Measurements from ENCODE around the gene MATK. TPM values are rescaled to one million over a fixed set of nuclear protein-coding genes. Genes with fewer than 3 reads are reported as not detected.
"Not testable (repeated sequence)": the region's sequence is repeated elsewhere in the genome, so short reads cannot be mapped to it uniquely, and the experiment has no call there.

MATK gene
- total RNA-seq, 3 donors from 2014 or later: 1.8 to 5.6 (median 5.2) TPM

DNA sequence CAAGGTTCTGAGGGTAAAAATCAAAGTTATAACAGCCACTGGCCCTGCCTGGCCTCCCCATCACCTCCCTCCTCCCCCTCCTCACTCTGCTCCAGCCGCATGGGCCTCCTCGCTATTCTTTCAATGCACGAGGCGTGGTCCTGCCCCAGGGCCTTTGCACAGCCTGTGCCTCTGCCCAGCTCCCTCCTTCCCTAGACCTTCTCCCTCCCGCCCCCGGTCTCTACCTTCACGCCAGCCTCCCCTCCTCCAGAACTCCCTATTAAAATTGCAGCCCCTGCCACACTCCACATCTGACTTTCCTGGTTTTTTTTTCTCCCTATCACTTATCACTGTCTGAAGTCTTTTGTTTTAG is 17.5 kb downstream of the MATK start:
- peaks cover 6% of the 10 kb centered on the region for H3K36me3 ChIP-seq
- TF ChIP-seq, protein P1, sequence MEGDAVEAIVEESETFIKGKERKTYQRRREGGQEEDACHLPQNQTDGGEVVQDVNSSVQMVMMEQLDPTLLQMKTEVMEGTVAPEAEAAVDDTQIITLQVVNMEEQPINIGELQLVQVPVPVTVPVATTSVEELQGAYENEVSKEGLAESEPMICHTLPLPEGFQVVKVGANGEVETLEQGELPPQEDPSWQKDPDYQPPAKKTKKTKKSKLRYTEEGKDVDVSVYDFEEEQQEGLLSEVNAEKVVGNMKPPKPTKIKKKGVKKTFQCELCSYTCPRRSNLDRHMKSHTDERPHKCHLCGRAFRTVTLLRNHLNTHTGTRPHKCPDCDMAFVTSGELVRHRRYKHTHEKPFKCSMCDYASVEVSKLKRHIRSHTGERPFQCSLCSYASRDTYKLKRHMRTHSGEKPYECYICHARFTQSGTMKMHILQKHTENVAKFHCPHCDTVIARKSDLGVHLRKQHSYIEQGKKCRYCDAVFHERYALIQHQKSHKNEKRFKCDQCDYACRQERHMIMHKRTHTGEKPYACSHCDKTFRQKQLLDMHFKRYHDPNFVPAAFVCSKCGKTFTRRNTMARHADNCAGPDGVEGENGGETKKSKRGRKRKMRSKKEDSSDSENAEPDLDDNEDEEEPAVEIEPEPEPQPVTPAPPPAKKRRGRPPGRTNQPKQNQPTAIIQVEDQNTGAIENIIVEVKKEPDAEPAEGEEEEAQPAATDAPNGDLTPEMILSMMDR (IDR thresholded peaks at IDR 0.05): no peak
- TF ChIP-seq POLR2A (IDR thresholded peaks at IDR 0.05) (no peak), POLR2AphosphoS5 (IDR thresholded peaks at IDR 0.05) (no peak)

DNA sequence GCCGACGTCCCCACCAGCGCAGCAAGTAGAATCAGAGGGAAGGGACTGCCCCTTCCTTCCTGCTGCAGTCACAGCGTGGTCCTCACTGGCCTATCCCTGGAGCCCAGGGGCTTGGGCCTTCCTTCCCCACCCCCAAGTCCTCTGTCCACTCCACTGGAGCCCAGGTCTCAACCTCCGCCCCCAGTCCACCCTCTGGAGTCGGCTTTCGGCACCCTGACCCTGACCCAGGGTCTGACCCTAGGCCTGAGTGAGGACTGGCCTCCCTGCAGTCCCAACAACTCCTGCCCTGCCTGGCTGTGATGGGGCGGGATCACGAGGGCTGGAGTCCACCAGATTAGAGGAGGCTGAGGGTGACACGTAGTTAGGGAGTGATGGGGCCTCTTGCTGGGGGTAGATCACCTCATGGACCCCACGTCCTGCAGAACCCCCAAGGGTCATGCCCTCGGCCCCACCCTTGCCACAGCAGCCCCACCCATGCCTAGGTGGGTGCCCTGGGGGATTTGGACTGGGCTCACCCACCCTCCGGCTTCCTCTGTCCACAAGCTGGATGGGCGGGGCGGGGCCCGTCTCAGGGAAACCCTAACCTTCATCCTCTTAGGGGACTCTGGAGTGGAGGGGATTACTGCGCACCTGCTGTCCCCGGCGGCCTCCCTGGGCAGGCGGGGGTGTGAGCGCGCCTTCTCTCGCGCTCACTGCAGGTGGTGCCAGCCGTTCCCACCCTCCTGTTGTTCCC is 18.0 kb downstream of the MATK start:
- Histone ChIP-seq H3K27ac (no peak overlapping the region), H3K4me3 (no peak overlapping the region), H3K9me3 (no peaks in the 10 kb centered on the region), H3K27me3 (no peaks in the 10 kb centered on the region), H3K36me3 (peaks cover 6% of the 10 kb centered on the region), H3K4me1 (no peaks in the 10 kb centered on the region)
- intact Hi-C loops (cut with DNase I; ENCODE audit: low total_unique reads): no loop called here
- DNase-seq (ENCODE audit: low spot score in 2 of 2): no peak
- TF ChIP-seq POLR2A (IDR thresholded peaks at IDR 0.05): no peak
- TF ChIP-seq POLR2AphosphoS5 (IDR thresholded peaks at IDR 0.05): no peak
- TF ChIP-seq, protein P1 (IDR thresholded peaks at IDR 0.05): no peak

More for the DNA sequence above, 17.5 kb downstream of the MATK start:
- Histone ChIP-seq H3K27ac (no peak overlapping the region), H3K4me3 (no peak overlapping the region), H3K9me3 (no peaks in the 10 kb centered on the region), H3K27me3 (no peaks in the 10 kb centered on the region), H3K4me1 (no peaks in the 10 kb centered on the region)
- intact Hi-C loops (cut with DNase I; ENCODE audit: low total_unique reads): no loop called here
- no peak for DNase-seq (ENCODE audit: low spot score in 2 of 2)

DNA sequence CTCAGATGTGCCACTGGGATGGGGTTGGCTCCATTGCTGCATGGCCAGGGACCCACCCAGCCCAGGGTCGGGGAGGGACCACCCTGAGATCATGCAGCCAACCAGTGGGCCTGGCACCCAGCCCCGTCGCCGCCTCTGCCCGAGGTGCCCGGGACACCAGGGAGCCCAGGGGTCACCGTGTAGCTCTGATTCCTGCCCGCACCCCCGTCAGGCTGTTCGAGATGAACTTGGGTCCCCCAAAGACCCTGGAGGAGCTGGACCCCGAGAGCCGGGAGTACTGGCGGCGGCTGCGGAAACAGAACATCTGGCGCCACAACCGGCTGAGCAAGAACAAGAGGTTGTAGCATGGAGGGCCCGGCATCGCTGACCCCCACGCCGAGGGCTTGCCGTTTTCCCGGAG is 19.1 kb downstream of the MATK start:
- Histone ChIP-seq H3K27me3 (no peaks in the 10 kb centered on the region), H3K36me3 (peaks cover 6% of the 10 kb centered on the region), H3K27ac (no peak overlapping the region), H3K4me3 (no peak overlapping the region), H3K9me3 (no peaks in the 10 kb centered on the region), H3K4me1 (no peaks in the 10 kb centered on the region)
- TF ChIP-seq POLR2A (IDR thresholded peaks at IDR 0.05): no peak
- TF ChIP-seq, protein P1 (IDR thresholded peaks at IDR 0.05): no peak
- no peak for TF ChIP-seq POLR2AphosphoS5 (IDR thresholded peaks at IDR 0.05)
- intact Hi-C loops (cut with DNase I; ENCODE audit: low total_unique reads): no loop called here
- DNase-seq (ENCODE audit: low spot score in 2 of 2): no peak

DNA sequence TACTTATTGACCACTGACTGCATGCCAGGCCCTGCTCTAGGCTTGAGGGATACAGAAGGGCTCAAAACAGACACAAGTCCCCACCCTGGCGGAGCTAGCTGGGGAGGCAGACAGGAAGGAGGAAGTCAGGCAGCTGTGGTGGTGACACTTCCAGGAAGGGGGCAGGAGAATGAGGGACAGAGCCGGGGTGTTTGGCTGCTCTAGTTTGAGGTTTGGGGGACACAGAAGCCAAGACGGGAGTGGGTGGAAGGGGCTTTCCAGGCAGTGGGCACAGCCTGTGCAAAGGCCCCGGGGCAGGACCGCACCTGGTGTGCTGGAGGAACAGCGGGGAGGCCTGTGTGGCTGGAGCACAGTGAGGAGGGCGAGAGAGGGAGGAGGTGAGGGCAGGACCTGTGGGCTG is 19.7 kb downstream of the MATK start:
- H3K4me3 ChIP-seq: no peak overlapping the region
- peaks cover 6% of the 10 kb centered on the region for H3K36me3 ChIP-seq
- TF ChIP-seq, protein P1 (IDR thresholded peaks at IDR 0.05): no peak
- TF ChIP-seq POLR2AphosphoS5 (IDR thresholded peaks at IDR 0.05): no peak
- TF ChIP-seq POLR2A (IDR thresholded peaks at IDR 0.05): no peak
- H3K27me3 ChIP-seq: no peaks in the 10 kb centered on the region
- intact Hi-C loops (cut with DNase I; ENCODE audit: low total_unique reads): no loop called here
- H3K4me1 ChIP-seq: no peaks in the 10 kb centered on the region
- no peak overlapping the region for H3K27ac ChIP-seq
- DNase-seq (ENCODE audit: low spot score in 2 of 2): no peak
- H3K9me3 ChIP-seq: no peaks in the 10 kb centered on the region

DNA sequence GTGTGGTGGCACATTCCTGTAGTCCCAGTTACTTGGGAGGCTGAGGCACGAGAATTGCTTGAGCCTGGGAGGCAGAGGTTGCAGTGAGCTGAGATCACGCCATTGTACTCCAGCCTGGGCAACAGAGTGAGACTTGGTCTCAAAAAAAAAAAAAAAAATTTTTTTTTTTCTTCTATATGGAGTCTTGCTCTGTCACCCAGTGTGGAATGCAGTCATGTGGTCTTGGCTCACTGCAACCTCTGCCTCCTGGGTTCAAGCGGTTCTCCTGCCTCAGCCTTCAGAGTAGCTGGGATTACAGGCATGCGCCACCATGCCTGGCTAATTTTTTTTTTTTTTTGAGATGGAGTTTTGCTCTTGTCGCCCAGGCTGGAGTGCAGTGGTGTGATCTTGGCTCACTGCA is 20.4 kb downstream of the MATK start:
- H3K36me3 ChIP-seq; H3K9me3 ChIP-seq; H3K27ac ChIP-seq; intact Hi-C loops (cut with DNase I; ENCODE audit: low total_unique reads); DNase-seq (ENCODE audit: low spot score in 2 of 2); H3K4me1 ChIP-seq; H3K4me3 ChIP-seq; H3K27me3 ChIP-seq: not testable (repeated sequence)
